Left ventricle myocardium superior (tissue), 1 donor: ENCODE data around the gene MROH7. TPM values are rescaled to one million over a fixed set of nuclear protein-coding genes. Genes with fewer than 3 reads are reported as not detected.

Experiments
- ATAC-seq: fragments of 200-7000 bp; cut with Tn5 transposase; one replicate; pipeline ENCODE4 v1.9.1; 2020; ENCODE audit warnings: mild to moderate bottlenecking, moderate library complexity
- DNase-seq: peaks from one replicate; pipeline ENCODE4 v3.0.0-alpha.2; 2020
- intact Hi-C: fragments of 100-400 bp; cut with micrococcal nuclease; formaldehyde crosslinking; loops from one replicate; pipeline ENCODE4 v1.11.0; 2022
- total RNA-seq: library from RNA; stranded (reverse); fragmentation: NEBNext Ultra II Directional; extraction: Animal tissue kit (Norgen Biotek cat#: 25700); gene quantifications from one replicate; pipeline ENCODE4 v1.2.1, GENCODE V29; 2021
- donor health status: DM: no; HTN: yes; CAD: no; lungs with severe emphysema.

The MROH7 gene
- total RNA-seq, 1 donor from 2014 or later: 7.0 TPM

GRCh38 chr1:54714881-54715492 is 73.4 kb downstream of the MROH7 start:
- no peak for DNase-seq
- ATAC-seq: peak; percentile 22
- intact Hi-C loops: no loop called here

- DNase-seq (peak; percentile 91), ATAC-seq (peak; percentile 99)
- intact Hi-C loops: no loop called here
Measured at GRCh38 chr1:54715493-54716298, 74.1 kb downstream of the MROH7 start, which contains the start of gene TTC4. TTC4 (plus strand) TSS chr1:54715861; CDS start chr1:54715909, 48 bp downstream.

GRCh38 chr1:54716299-54717047 is 74.9 kb downstream of the MROH7 start:
- DNase-seq (no peak), ATAC-seq (no peak)
- intact Hi-C loops: no loop called here

- DNase-seq: no peak
- intact Hi-C loops: no loop called here
- no peak for ATAC-seq
Measured at GRCh38 chr1:54721719-54722118, 80.1 kb downstream of the MROH7 start.

- no peak for DNase-seq
- intact Hi-C loops: no loop called here
- ATAC-seq: no peak
Measured at GRCh38 chr1:54723985-54724384, 82.4 kb downstream of the MROH7 start.

GRCh38 chr1:54724771-54725170 is 83.2 kb downstream of the MROH7 start:
- ATAC-seq: no peak
- intact Hi-C loops: no loop called here
- DNase-seq: no peak

GRCh38 chr1:54728027-54728426 is 86.4 kb downstream of the MROH7 start:
- DNase-seq (no peak), ATAC-seq (no peak)
- intact Hi-C loops: no loop called here

GRCh38 chr1:54736685-54737084 is 95.1 kb downstream of the MROH7 start:
- intact Hi-C loops: no loop called here
- DNase-seq (no peak), ATAC-seq (no peak)

- intact Hi-C loops: no loop called here
- no peak for ATAC-seq
- DNase-seq: no peak
Measured at GRCh38 chr1:54738244-54738643, 96.7 kb downstream of the MROH7 start.

- no peak for ATAC-seq
- no peak for DNase-seq
- intact Hi-C loops: no loop called here
Measured at GRCh38 chr1:54741531-54741930, 99.9 kb downstream of the MROH7 start.

GRCh38 chr1:54742282-54742681 is 100.7 kb downstream of the MROH7 start:
- intact Hi-C loops: no loop called here
- peak; percentile 25 for ATAC-seq
- no peak for DNase-seq

GRCh38 chr1:54743416-54744226 is 102.0 kb downstream of the MROH7 start:
- intact Hi-C loops: no loop called here
- ATAC-seq: peak; percentile 54
- no peak for DNase-seq

- DNase-seq (no peak), ATAC-seq (no peak)
- intact Hi-C loops: no loop called here
Measured at GRCh38 chr1:54744696-54745095, 103.1 kb downstream of the MROH7 start.

GRCh38 chr1:54745274-54745673 is 103.7 kb downstream of the MROH7 start:
- intact Hi-C loops: no loop called here
- ATAC-seq (no peak), DNase-seq (no peak)

- intact Hi-C loops: no loop called here
- DNase-seq (no peak), ATAC-seq (no peak)
Measured at GRCh38 chr1:54745864-54746263, 104.3 kb downstream of the MROH7 start.

GRCh38 chr1:54748094-54748835 is 106.7 kb downstream of the MROH7 start:
- intact Hi-C loops: no loop called here
- no peak for DNase-seq
- ATAC-seq: no peak

GRCh38 chr1:54750596-54750995 is 109.0 kb downstream of the MROH7 start:
- no peak for ATAC-seq
- intact Hi-C loops: no loop called here

GRCh38 chr1:54751426-54751825 is 109.8 kb downstream of the MROH7 start:
- no peak for DNase-seq
- no peak for ATAC-seq

More at GRCh38 chr1:54750596-54750995, 109.0 kb downstream of the MROH7 start:
- DNase-seq: no peak

GRCh38 chr1:54754045-54754444 is 112.5 kb downstream of the MROH7 start:
- intact Hi-C loops: no loop called here
- no peak for DNase-seq
- no peak for ATAC-seq

More at GRCh38 chr1:54751426-54751825, 109.8 kb downstream of the MROH7 start:
- intact Hi-C loops: no loop called here
